OCI-LY7 (cell line): Measurements from ENCODE around the gene IL11. TPM values are rescaled to one million over a fixed set of nuclear protein-coding genes. Genes with fewer than 3 reads are reported as not detected.

ENCODE experiments used
- BruUV-seq: library from RNA; stranded (reverse); fragments of 400-500 nt; replicated peaks from 2 replicates; lab custom pipeline; 2021; lab: Mats Ljungman, UMichigan
- CTCF ChIA-PET: fragments of 300-600 bp; sonication (Branson Sonifier 250); formaldehyde crosslinking; loops from one replicate; lab custom pipeline; 2022; ENCODE audit warnings: antibody characterized with exemption; ENCODE audit not compliant: unreplicated experiment; lab: Charles Lee
- POLR2A ChIA-PET: fragments of 300-600 bp; sonication (Branson Sonifier 250); formaldehyde crosslinking; loops from one replicate; lab custom pipeline; 2022; ENCODE audit warnings: antibody characterized with exemption; lab: Charles Lee
- DNase-seq: peaks from one replicate; pipeline ENCODE4 v3.0.0-alpha.2; 2015; ENCODE audit warnings: low spot score
- H2AFZ ChIP-seq: fragments of 200-600 bp; sonication (generic), shearing (Covaris generic); 2 replicates; pipeline ENCODE4 v1.6.1; 2014; ENCODE audit warnings: mild to moderate bottlenecking, antibody characterized with exemption, low read length, moderate library complexity
- H3K27ac ChIP-seq: fragments of 200-600 bp; sonication (generic); 2 replicates; pipeline ENCODE4 v1.5.1; 2014; ENCODE audit warnings: mixed run types, low read depth, mild to moderate bottlenecking, moderate library complexity, low read length, inconsistent platforms; ENCODE audit not compliant: poor library complexity, severe bottlenecking
- H3K36me3 ChIP-seq: fragments of 200-600 bp; sonication (generic); 2 replicates; pipeline ENCODE4 v1.6.1; 2014; ENCODE audit warnings: mild to moderate bottlenecking, antibody characterized with exemption, low read length, moderate library complexity, mixed read lengths; ENCODE audit not compliant: insufficient read depth
- H3K4me1 ChIP-seq: fragments of 200-600 bp; sonication (generic); 2 replicates; pipeline ENCODE4 v1.5.1; 2014; ENCODE audit warnings: mild to moderate bottlenecking, low read length; ENCODE audit not compliant: insufficient read depth, poor library complexity, severe bottlenecking
- H3K4me2 ChIP-seq: fragments of 200-600 bp; sonication (generic); 2 replicates; pipeline ENCODE4 v1.6.1; 2014; ENCODE audit warnings: mild to moderate bottlenecking, low read length
- H3K4me3 ChIP-seq: fragments of 200-600 bp; sonication (generic); 2 replicates; pipeline ENCODE4 v1.5.1; 2014; ENCODE audit warnings: mild to moderate bottlenecking, low read depth, low read length; ENCODE audit not compliant: poor library complexity, severe bottlenecking
- H3K79me2 ChIP-seq: fragments of 200-600 bp; sonication (generic); 2 replicates; pipeline ENCODE4 v1.6.1; 2016; ENCODE audit warnings: low read depth, mild to moderate bottlenecking, low read length, moderate library complexity, mixed read lengths; ENCODE audit not compliant: insufficient read depth
- H3K9me2 ChIP-seq: fragments of 200-600 bp; sonication (generic); 2 replicates; pipeline ENCODE4 v1.6.1; 2016; ENCODE audit warnings: mild to moderate bottlenecking, low read length, mixed read lengths; ENCODE audit not compliant: insufficient read depth
- H3K9me3 ChIP-seq: fragments of 200-600 bp; sonication (generic); 2 replicates; pipeline ENCODE4 v1.6.1; 2014; ENCODE audit warnings: mild to moderate bottlenecking, mixed run types, low read length, mixed read lengths
- H4K20me1 ChIP-seq: fragments of 200-600 bp; sonication (generic); 2 replicates; pipeline ENCODE4 v1.6.1; 2014; ENCODE audit warnings: mild to moderate bottlenecking, antibody characterized with exemption, low read length, moderate library complexity, mixed read lengths; ENCODE audit not compliant: insufficient read depth
- CTCF ChIP-seq: fragments of 200-600 bp; sonication (generic); conservative IDR thresholded peaks from 2 replicates; pipeline ENCODE4 v1.5.1; 2014; ENCODE audit warnings: mild to moderate bottlenecking, antibody characterized with exemption, low read length, moderate library complexity, mixed read lengths
- EZH2phosphoT487 ChIP-seq: fragments of 200-600 bp; sonication (generic); IDR thresholded peaks from 2 replicates; pipeline ENCODE4 v1.6.1; 2018; ENCODE audit warnings: low read depth, borderline replicate concordance, mild to moderate bottlenecking, mixed run types, antibody characterized with exemption, low read length, moderate library complexity, mixed read lengths
- intact Hi-C: fragments of 100-400 bp; cut with micrococcal nuclease; formaldehyde crosslinking; loops from one replicate; pipeline ENCODE4 v1.10.0; 2022; ENCODE audit not compliant: unreplicated experiment
- total RNA-seq, 2 experiments: library from RNA; depleted of rRNA in 1 of 2; stranded (reverse); fragments of >200 nt in 1 of 2; shearing (Covaris generic) in 1 of 2; gene quantifications; 2 replicates each; pipeline ENCODE4 v1.2.3, GENCODE V29; 2014 to 2022

The IL11 gene
- total RNA-seq, 2 experiments from 2014 or later, result 0.32 to 0.46 TPM

- no peaks in the 10 kb centered on the region for H3K9me3 ChIP-seq
- no peak overlapping the region for H2AFZ ChIP-seq
- BruUV-seq, result no TSS peak
- intact Hi-C loops, result no loop called here
- no peak overlapping the region for H3K4me3 ChIP-seq
- DNase-seq, result no peak
- H3K79me2 ChIP-seq, result no peaks in the 10 kb centered on the region
- ChIA-PET CTCF (no interaction called here), POLR2A (no interaction called here)
- no peaks in the 10 kb centered on the region for H3K9me2 ChIP-seq
- no peaks in the 10 kb centered on the region for H3K36me3 ChIP-seq
- no peak overlapping the region for H3K27ac ChIP-seq
- H3K4me2 ChIP-seq, result no peak overlapping the region
- H3K4me1 ChIP-seq, result no peaks in the 10 kb centered on the region
- H4K20me1 ChIP-seq, result no peaks in the 10 kb centered on the region
- TF ChIP-seq CTCF (no peak), EZH2phosphoT487 (no peak)
These were observed 2.2 kb downstream of the IL11 start for GRCh38 chr19:55368106-55368505.

GRCh38 chr19:55366790-55367189 is 3.5 kb downstream of the IL11 start:
- H3K9me3 ChIP-seq, result no peaks in the 10 kb centered on the region
- H3K4me2 ChIP-seq, result no peak overlapping the region
- no peak overlapping the region for H3K4me3 ChIP-seq
- no peaks in the 10 kb centered on the region for H3K36me3 ChIP-seq
- no peak for TF ChIP-seq EZH2phosphoT487
- no peak for TF ChIP-seq CTCF
- DNase-seq, result no peak
- ChIA-PET CTCF (no interaction called here), POLR2A (no interaction called here)
- H3K4me1 ChIP-seq, result no peaks in the 10 kb centered on the region
- intact Hi-C loops, result no loop called here
- BruUV-seq, result no TSS peak
- no peak overlapping the region for H2AFZ ChIP-seq
- H3K79me2 ChIP-seq, result no peaks in the 10 kb centered on the region
- H3K27ac ChIP-seq, result no peak overlapping the region
- no peaks in the 10 kb centered on the region for H4K20me1 ChIP-seq
- no peaks in the 10 kb centered on the region for H3K9me2 ChIP-seq

GRCh38 chr19:55365964-55366363 is 4.3 kb downstream of the IL11 start:
- Histone ChIP-seq H3K79me2 (no peaks in the 10 kb centered on the region), H4K20me1 (no peaks in the 10 kb centered on the region), H3K4me3 (no peak overlapping the region), H3K9me2 (no peaks in the 10 kb centered on the region), H3K4me1 (no peaks in the 10 kb centered on the region), H3K4me2 (no peak overlapping the region), H2AFZ (no peak overlapping the region), H3K9me3 (no peaks in the 10 kb centered on the region), H3K36me3 (no peaks in the 10 kb centered on the region), H3K27ac (no peak overlapping the region)
- intact Hi-C loops, result no loop called here
- POLR2A ChIA-PET, result no interaction called here
- no peak for DNase-seq
- TF ChIP-seq CTCF (no peak), EZH2phosphoT487 (no peak)
- BruUV-seq, result no TSS peak
- CTCF ChIA-PET, result no interaction called here
